GM21576 (cell line): ENCODE data around the gene ARHGAP20.

Source experiments
- ATAC-seq: cut with Tn5 transposase; IDR thresholded peaks from one replicate; pipeline ENCODE4 v1.9.1; 2021; ENCODE audit warnings: mild to moderate bottlenecking, moderate library complexity; ENCODE audit not compliant: unreplicated experiment

The ARHGAP20 gene

GRCh38 chr11:110711776-110712658 lies at the start of gene ARHGAP20:
Gene ARHGAP20 (minus strand): TSS chr11:110712437. CDS start chr11:110712231, 206 bp downstream.
- peak; percentile 73 for ATAC-seq

GRCh38 chr11:110761991-110762390 lies 49.8 kb upstream of the ARHGAP20 start:
- ATAC-seq, result no peak

GRCh38 chr11:110761131-110761530 lies 48.9 kb upstream of the ARHGAP20 start:
- no peak for ATAC-seq

GRCh38 chr11:110759972-110760381 lies 47.7 kb upstream of the ARHGAP20 start:
- no peak for ATAC-seq

GRCh38 chr11:110757962-110758755 lies 45.9 kb upstream of the ARHGAP20 start:
- ATAC-seq, result no peak

- no peak for ATAC-seq
Observed at GRCh38 chr11:110757066-110757465, 44.8 kb upstream of the ARHGAP20 start.

GRCh38 chr11:110755941-110756340 lies 43.7 kb upstream of the ARHGAP20 start:
- no peak for ATAC-seq

GRCh38 chr11:110752890-110753289 lies 40.7 kb upstream of the ARHGAP20 start:
- no peak for ATAC-seq

- no peak for ATAC-seq
Observed at GRCh38 chr11:110750100-110750499, 37.9 kb upstream of the ARHGAP20 start.

GRCh38 chr11:110747531-110747930 lies 35.3 kb upstream of the ARHGAP20 start:
- no peak for ATAC-seq

- no peak for ATAC-seq
Observed at GRCh38 chr11:110738641-110739040, 26.4 kb upstream of the ARHGAP20 start.

- no peak for ATAC-seq
Observed at GRCh38 chr11:110737593-110737992, 25.4 kb upstream of the ARHGAP20 start.

- ATAC-seq, result no peak
Observed at GRCh38 chr11:110736171-110736553, 23.9 kb upstream of the ARHGAP20 start.

GRCh38 chr11:110735455-110736170 lies 23.4 kb upstream of the ARHGAP20 start:
- ATAC-seq, result no peak

- no peak for ATAC-seq
Observed at GRCh38 chr11:110734790-110735189, 22.6 kb upstream of the ARHGAP20 start.

GRCh38 chr11:110730773-110731172 lies 18.5 kb upstream of the ARHGAP20 start:
- no peak for ATAC-seq

GRCh38 chr11:110728883-110729282 lies 16.6 kb upstream of the ARHGAP20 start:
- no peak for ATAC-seq

GRCh38 chr11:110728476-110728875 lies 16.2 kb upstream of the ARHGAP20 start:
- no peak for ATAC-seq

- ATAC-seq, result no peak
Observed at GRCh38 chr11:110724358-110724757, 12.1 kb upstream of the ARHGAP20 start.

- no peak for ATAC-seq
Observed at GRCh38 chr11:110720431-110721275, 8.4 kb upstream of the ARHGAP20 start.
